A549 (cell line): Measurements from ENCODE around the gene FRAT2. TPM values are rescaled to one million over a fixed set of nuclear protein-coding genes. Genes with fewer than 3 reads are reported as not detected.
A peak's percentile ranks its signal among the peaks of the same experiment; 100 is the strongest.

Experiments used
- ATAC-seq, 2 experiments: fragments of 200-7000 bp in 1 of 2; fragments of >200 bp in 1 of 2; cut with Nextera tagmentation in 1 of 2; cut with Tn5 transposase in 1 of 2; 3 replicates each; pipeline versions ENCODE4 v1.8.0 to v1.9.1; 2018 to 2020; ENCODE audit warnings: mild to moderate bottlenecking in 1 of 2, moderate library complexity in 1 of 2
- CTCF ChIA-PET: fragments of 300-600 bp; sonication (Branson Sonifier 250); formaldehyde crosslinking; extraction: SDS; loops from one replicate; lab custom pipeline; 2021; ENCODE audit warnings: antibody characterized with exemption, inconsistent platforms; lab: Yijun Ruan, JAX
- POLR2A ChIA-PET: fragments of 350-600 bp; formaldehyde crosslinking; extraction: SDS; loops from one replicate; lab custom pipeline; 2021; ENCODE audit warnings: antibody characterized with exemption, inconsistent platforms; lab: Yijun Ruan, JAX
- DNase-seq, 2 experiments: peaks; one replicate each; pipeline versions ENCODE4 v3.0.0 to v3.0.0-alpha.2; 2011 to 2016; ENCODE audit warnings: low read depth in 1 of 2, low spot score in 1 of 2
- FAIRE-seq: peaks from 2 replicates; lab custom pipeline; 2011; peaks lifted over from hg19 to GRCh38; lab: Jason Lieb, UNC
- H3K27ac ChIP-seq, 2 experiments: fragments of >200 bp; sonication (Bioruptor Twin); formaldehyde crosslinking; 3 replicates each; pipeline ENCODE4 v1.5.1; 2016 to 2017
- H3K4me1 ChIP-seq: fragments of >200 bp; sonication (Bioruptor Twin); formaldehyde crosslinking; 3 replicates; pipeline ENCODE4 v1.6.1; 2016
- H3K4me2 ChIP-seq: fragments of >200 bp; sonication (Bioruptor Twin); formaldehyde crosslinking; 3 replicates; pipeline ENCODE4 v1.6.1; 2016
- H3K4me3 ChIP-seq: fragments of >200 bp; sonication (Bioruptor Twin); formaldehyde crosslinking; 3 replicates; pipeline ENCODE4 v1.5.1; 2016
- H3K9me3 ChIP-seq: fragments of >200 bp; sonication (Bioruptor Twin); formaldehyde crosslinking; 3 replicates; pipeline ENCODE4 v1.6.1; 2016
- CHD4 ChIP-seq: fragments of 200-600 bp; sonication (generic); IDR thresholded peaks from 2 replicates; pipeline ENCODE4 v1.6.1; 2016; ENCODE audit warnings: antibody characterized with exemption, mild to moderate bottlenecking, borderline replicate concordance
- EHF ChIP-seq: fragments of 250-450 bp; sonication (Bioruptor Pico); IDR thresholded peaks from 2 replicates; pipeline ENCODE4 v1.5.0; 2020; ENCODE audit warnings: mild to moderate bottlenecking
- ELK1 ChIP-seq: fragments of 150-350 bp; IDR thresholded peaks from 2 replicates; pipeline ENCODE4 v1.6.1; 2014; ENCODE audit warnings: low read depth, mild to moderate bottlenecking, low read length
- ESRRA ChIP-seq: fragments of 150-350 bp; IDR thresholded peaks from 2 replicates; pipeline ENCODE4 v1.6.1; 2014; ENCODE audit warnings: mild to moderate bottlenecking, low read length, borderline replicate concordance
- FOSB ChIP-seq: fragments of 250-450 bp; sonication (Bioruptor Pico); IDR thresholded peaks from 2 replicates; pipeline ENCODE4 v1.5.0; 2020; ENCODE audit warnings: mild to moderate bottlenecking, moderate library complexity
- FOXS1 ChIP-seq: fragments of 250-450 bp; sonication (Bioruptor Pico); IDR thresholded peaks from 2 replicates; pipeline ENCODE4 v1.5.0; 2020; ENCODE audit warnings: mild to moderate bottlenecking, moderate library complexity
- GATA3 ChIP-seq: IDR thresholded peaks from 2 replicates; pipeline ENCODE4 v1.6.1; 2012; ENCODE audit warnings: borderline replicate concordance
- HMGXB4 ChIP-seq: fragments of 250-450 bp; sonication (Bioruptor Pico); IDR thresholded peaks from 2 replicates; pipeline ENCODE4 v1.5.0; 2021; ENCODE audit warnings: mild to moderate bottlenecking, moderate library complexity, borderline replicate concordance
- JUN ChIP-seq, 2 experiments: fragments of >200 bp; sonication (Bioruptor Twin); formaldehyde crosslinking; IDR thresholded peaks; 2 replicates in 1 of 2; 3 replicates in 1 of 2; pipeline ENCODE4 v1.6.1; 2016 to 2017
- JUNB ChIP-seq: fragments of >200 bp; sonication (Bioruptor Twin); formaldehyde crosslinking; IDR thresholded peaks from 2 replicates; pipeline ENCODE4 v1.6.1; 2016
- MAFK ChIP-seq: fragments of 450-650 bp; IDR thresholded peaks from 2 replicates; pipeline ENCODE4 v1.6.1; 2014; ENCODE audit not compliant: partially characterized antibody
- MYC ChIP-seq: IDR thresholded peaks from 2 replicates; pipeline ENCODE4 v1.6.1; 2012; ENCODE audit warnings: mild to moderate bottlenecking, inconsistent platforms, low read length, improper control_type of control experiment, borderline replicate concordance
- NFE2L2 ChIP-seq: fragments of 150-350 bp; conservative IDR thresholded peaks from 2 replicates; pipeline ENCODE4 v1.6.1; 2014; ENCODE audit warnings: low read length
- NPAS2 ChIP-seq: fragments of 250-450 bp; sonication (Bioruptor Pico); IDR thresholded peaks from 2 replicates; pipeline ENCODE4 v1.8.0; 2022; ENCODE audit warnings: mild to moderate bottlenecking, moderate library complexity, borderline replicate concordance
- PBX3 ChIP-seq: IDR thresholded peaks from 2 replicates; pipeline ENCODE4 v1.6.1; 2012
- PHF8 ChIP-seq: fragments of 200-600 bp; sonication (generic); IDR thresholded peaks from 2 replicates; pipeline ENCODE4 v1.6.1; 2016; ENCODE audit warnings: low read depth, mild to moderate bottlenecking, antibody characterized with exemption, moderate library complexity, borderline replicate concordance
- POLR2AphosphoS2 ChIP-seq: conservative IDR thresholded peaks from 2 replicates; pipeline ENCODE4 v1.6.1; 2012; ENCODE audit warnings: low read length, improper control_type of control experiment, inconsistent platforms
- RAD21 ChIP-seq, 2 experiments: fragments of >200 bp in 1 of 2; sonication (Bioruptor Twin) in 1 of 2; formaldehyde crosslinking in 1 of 2; IDR thresholded peaks in 1 of 2; conservative IDR thresholded peaks in 1 of 2; 2 replicates in 1 of 2; 3 replicates in 1 of 2; pipeline ENCODE4 v1.6.1; 2012 to 2018; ENCODE audit warnings: inconsistent platforms in 1 of 2
- RARB ChIP-seq: fragments of 250-450 bp; sonication (Bioruptor Pico); IDR thresholded peaks from 2 replicates; pipeline ENCODE4 v1.8.0; 2021; ENCODE audit warnings: mild to moderate bottlenecking, moderate library complexity
- REST ChIP-seq: fragments of 200-600 bp; sonication (generic); IDR thresholded peaks from 2 replicates; pipeline ENCODE4 v1.6.1; 2016; ENCODE audit warnings: antibody characterized with exemption, mild to moderate bottlenecking, moderate library complexity
- SMC3 ChIP-seq: fragments of >200 bp; sonication (Bioruptor Twin); formaldehyde crosslinking; IDR thresholded peaks from 3 replicates; pipeline ENCODE4 v1.6.1; 2018; ENCODE audit warnings: inconsistent platforms
- TFCP2L1 ChIP-seq: fragments of 250-450 bp; sonication (Bioruptor Pico); IDR thresholded peaks from 2 replicates; pipeline ENCODE4 v1.5.0; 2021; ENCODE audit warnings: mild to moderate bottlenecking
- ZFP36 ChIP-seq: fragments of 450-650 bp; IDR thresholded peaks from 2 replicates; pipeline ENCODE4 v1.6.1; 2014; ENCODE audit warnings: borderline replicate concordance; ENCODE audit not compliant: partially characterized antibody
- WGBS: methylation state at CpG from one replicate; pipeline ENCODE4 v1.1.6; 2017; ENCODE audit errors: missing lambda C conversion rate; 5-methylcytosine and 5-hydroxymethylcytosine counted together
- polyA plus RNA-seq, 4 experiments: library from polyadenylated mRNA; depleted of rRNA in 3 of 4; stranded (reverse); fragments of >200 nt; fragmentation: RNase III in 1 of 4; extraction: RNeasy Plus Mini Kit Qiagen cat#74134 plus additional on column Dnase treatment in 1 of 4; gene quantifications; 2 replicates in 3 of 4; 3 replicates in 1 of 4; pipeline ENCODE4 v1.2.3, GENCODE V29; 2011 to 2017

Gene FRAT2
- polyA plus RNA-seq, 2 of the 4 experiments (the other 2 are of a cell fraction): 4.1 to 5.0 TPM

GRCh38 chr10:97363071-97363470 lies 28.5 kb upstream of the FRAT2 start:
- Histone ChIP-seq H3K4me3 (no peak overlapping the region), H3K4me2 (no peak overlapping the region), H3K27ac (no peak overlapping the region), H3K4me1 (no peaks in the 10 kb centered on the region), H3K9me3 (no peaks in the 10 kb centered on the region)
- POLR2A ChIA-PET: no interaction called here
- TF ChIP-seq RAD21 (conservative IDR thresholded peaks at IDR 0.05 in 1 of 2, IDR thresholded peaks at IDR 0.05 in 1 of 2) (no peak), TFCP2L1 (CRISPR knock-in tag) (no peak), EHF (CRISPR knock-in tag) (no peak), MAFK (no peak), JUNB (no peak)
- DNase-seq: no peak
- no peak for ATAC-seq
- FAIRE-seq: no peak
- WGBS: 100% methylated on average over 4 of the region's 4 CpGs
- CTCF ChIA-PET: no interaction called here

GRCh38 chr10:97362310-97363033 lies 27.9 kb upstream of the FRAT2 start:
- Histone ChIP-seq H3K4me1 (no peaks in the 10 kb centered on the region), H3K27ac (no peak overlapping the region), H3K4me3 (no peak overlapping the region), H3K4me2 (no peak overlapping the region), H3K9me3 (no peaks in the 10 kb centered on the region)
- FAIRE-seq: no peak
- no peak for DNase-seq
- WGBS: 80% methylated on average over 10 of the region's 11 CpGs
- POLR2A ChIA-PET: no interaction called here
- peak in 1 of 2 experiments; percentile 11; a peak in 1 of 6 replicates for ATAC-seq
- TF ChIP-seq MYC (no peak), NPAS2 (CRISPR knock-in tag) (no peak), POLR2AphosphoS2 (no peak; the same call in 1 of the 2 replicates), CHD4 (no peak), NFE2L2 (no peak), PBX3 (no peak), GATA3 (no peak), RARB (CRISPR knock-in tag) (no peak), FOSB (CRISPR knock-in tag) (no peak), ESRRA (no peak), HMGXB4 (CRISPR knock-in tag) (no peak), ELK1 (no peak), ZFP36 (no peak), REST (no peak), TFCP2L1 (CRISPR knock-in tag) (no peak), JUN (IDR thresholded peaks at IDR 0.05) (no peak), SMC3 (no peak), FOXS1 (CRISPR knock-in tag) (no peak), PHF8 (no peak)
- CTCF ChIA-PET: no interaction called here
